ENCODE results near the gene SARS2. TPM values are rescaled to one million over a fixed set of nuclear protein-coding genes. Genes with fewer than 3 reads are reported as not detected.

SARS2 gene
- total RNA-seq = 10 to 100 TPM; 23.3 to 57.5 TPM

GRCh38 chr19:38929929-38930775 is at the start of gene SARS2:
Gene SARS2, minus strand, starts transcription at chr19:38930763. Its CDS starts 27 bp downstream, at chr19:38930736.
- Histone ChIP-seq H3K4me1 (replicated peaks) (peaks cover 5% of the 10 kb centered on the region), H3K27ac (peak within 1 kb of the TSS; percentile 91 to 94), H3K9me3 (no peaks in the 10 kb centered on the region), H3K4me3 (peak within 1 kb of the TSS; percentile 60 to 61), H3K27me3 (replicated peaks; ENCODE audit: insufficient read depth) (no peaks in the 10 kb centered on the region), H3K36me3 (no peaks in the 10 kb centered on the region)
- peak; percentile 90 for TF ChIP-seq POLR2AphosphoS5 (IDR thresholded peaks at IDR 0.05)
- TF ChIP-seq CTCF (IDR thresholded peaks at IDR 0.05) = peak; percentile 99 to 100 (median 100)
- peak; percentile 16 for TF ChIP-seq POLR2A (IDR thresholded peaks at IDR 0.05)
- WGBS = 3% methylated on average over 48 of the region's 49 CpGs
- intact Hi-C loops (cut with DNase I) = loop anchor here (5.0 to 10.0 kb wide), 3 partner anchors 195 to 525 kb away; partner anchors contain the start of genes ACTN4 and FAM98C
- peak; percentile 85 for DNase-seq (ENCODE audit: low spot score)

- no peak for TF ChIP-seq POLR2A (IDR thresholded peaks at IDR 0.05)
- no peak for TF ChIP-seq CTCF (IDR thresholded peaks at IDR 0.05)
- no peak for TF ChIP-seq POLR2AphosphoS5 (IDR thresholded peaks at IDR 0.05)
- Histone ChIP-seq H3K4me1 (replicated peaks) (no peaks in the 10 kb centered on the region), H3K27me3 (replicated peaks; ENCODE audit: insufficient read depth) (no peaks in the 10 kb centered on the region), H3K4me3 (no peak overlapping the region), H3K27ac (no peak overlapping the region), H3K36me3 (no peaks in the 10 kb centered on the region), H3K9me3 (no peaks in the 10 kb centered on the region)
- DNase-seq (ENCODE audit: low spot score) = no peak
- WGBS = 86% methylated on average over 5 of the region's 5 CpGs
- intact Hi-C loops (cut with DNase I) = no loop called here
Measured at GRCh38 chr19:38979812-38980211, 49.2 kb upstream of the SARS2 start.

- peak; percentile 36 for DNase-seq (ENCODE audit: low spot score)
- H3K4me3 ChIP-seq = no peak overlapping the region
- no peaks in the 10 kb centered on the region for H3K4me1 ChIP-seq (replicated peaks)
- H3K27ac ChIP-seq = peak overlapping the region in 1 of 2 donors; percentile 36
- no peaks in the 10 kb centered on the region for H3K27me3 ChIP-seq (replicated peaks; ENCODE audit: insufficient read depth)
- H3K36me3 ChIP-seq = no peaks in the 10 kb centered on the region
- intact Hi-C loops (cut with DNase I) = no loop called here
- no peak for TF ChIP-seq POLR2A (IDR thresholded peaks at IDR 0.05)
- peak; percentile 46 for TF ChIP-seq POLR2AphosphoS5 (IDR thresholded peaks at IDR 0.05)
- no peak for TF ChIP-seq CTCF (IDR thresholded peaks at IDR 0.05)
- WGBS = 73% methylated on average over 3 of the region's 3 CpGs
- H3K9me3 ChIP-seq = no peaks in the 10 kb centered on the region
Measured at GRCh38 chr19:38978326-38978689, 47.7 kb upstream of the SARS2 start.

- Histone ChIP-seq H3K27ac (peak overlapping the region in 1 of 2 donors; percentile 36), H3K27me3 (replicated peaks; ENCODE audit: insufficient read depth) (no peaks in the 10 kb centered on the region), H3K4me1 (replicated peaks) (no peaks in the 10 kb centered on the region), H3K9me3 (no peaks in the 10 kb centered on the region), H3K4me3 (no peak overlapping the region), H3K36me3 (no peaks in the 10 kb centered on the region)
- DNase-seq (ENCODE audit: low spot score) = no peak
- intact Hi-C loops (cut with DNase I) = no loop called here
- no peak for TF ChIP-seq POLR2A (IDR thresholded peaks at IDR 0.05)
- no peak for TF ChIP-seq CTCF (IDR thresholded peaks at IDR 0.05)
- WGBS = 74% methylated on average over 15 of the region's 15 CpGs
Measured at GRCh38 chr19:38977445-38978325, 47.1 kb upstream of the SARS2 start.

All from prostate gland (tissue), 2 donors.